ENCODE data around the gene NMT1. TPM values are rescaled to one million over a fixed set of nuclear protein-coding genes. Genes with fewer than 3 reads are reported as not detected.

Gene NMT1
- total and polyA plus RNA-seq, 2 of the 13 experiments (the other 11 are each of a cell fraction or from before 2014, with no cell fraction given) = 75.7 to 142 TPM

GRCh38 chr17:45149669-45150664 is 88.8 kb downstream of the NMT1 start (continued):
- no peak for TF ChIP-seq ZBTB40 (IDR thresholded peaks at IDR 0.05)
- TF ChIP-seq ZBTB40 (CRISPR knock-in tag; IDR thresholded peaks at IDR 0.05) = no peak
- TF ChIP-seq MZF1 (CRISPR knock-in tag; IDR thresholded peaks at IDR 0.05; ENCODE audit: borderline replicate concordance) = no peak
- no peak for TF ChIP-seq MAFK (conservative IDR thresholded peaks at IDR 0.05 in 1 of 2, IDR thresholded peaks at IDR 0.05 in 1 of 2; ENCODE audit: low read length in 2 of 2)
- TF ChIP-seq WIZ (CRISPR knock-in tag; IDR thresholded peaks at IDR 0.05) = no peak
- no peak for TF ChIP-seq SNAPC2 (CRISPR knock-in tag; IDR thresholded peaks at IDR 0.05)
- no peak for TF ChIP-seq NR2C2 (CRISPR knock-in tag; IDR thresholded peaks at IDR 0.05; ENCODE audit: borderline replicate concordance)
- TF ChIP-seq ZGPAT (CRISPR knock-in tag; IDR thresholded peaks at IDR 0.05) = 0 out of 2 replicates have a peak, but pooled peaks have one; percentile 12
- 0 out of 2 replicates have a peak, but pooled peaks have one; percentile 14 for TF ChIP-seq GTF3A (CRISPR knock-in tag; conservative IDR thresholded peaks at IDR 0.05)
- TF ChIP-seq NFKB2 (CRISPR knock-in tag; IDR thresholded peaks at IDR 0.05; ENCODE audit: borderline replicate concordance) = peak; percentile 80; the same call in 1 of the 2 replicates
- no peak for TF ChIP-seq ZNF281 (CRISPR knock-in tag; IDR thresholded peaks at IDR 0.05; ENCODE audit: borderline replicate concordance)
- peak; percentile 47; the same call in 1 of the 2 replicates for TF ChIP-seq ZNF784 (CRISPR knock-in tag; IDR thresholded peaks at IDR 0.05; ENCODE audit: borderline replicate concordance)
- TF ChIP-seq KDM3A (CRISPR knock-in tag; IDR thresholded peaks at IDR 0.05; ENCODE audit: low read depth) = no peak

Measured in HepG2 (cell line).